ENCODE measurements around the gene FMO1.

GRCh38 chr1:171231326-171231725, 17.0 kb upstream of the FMO1 start:
- TF ChIP-seq CTCF (IDR thresholded peaks at IDR 0.05) (no peak), POLR2A (IDR thresholded peaks at IDR 0.05) (no peak), EP300 (IDR thresholded peaks at IDR 0.05) (no peak)

Data from ovary (tissue), 3 donors.